Measurements from ENCODE around the gene CCNY.
A peak's percentile ranks its signal among the peaks of the same experiment; 100 is the strongest.

CCNY gene

GRCh38 chr10:35567951-35568350 is 231.6 kb downstream of the CCNY start:
- H3K4me3 ChIP-seq (ENCODE audit: low read depth, low read length), result no peak overlapping the region
- DNase-seq (ENCODE audit: low read depth), result peak; percentile 23
- no peak for TF ChIP-seq CTCF (conservative IDR thresholded peaks at IDR 0.05; ENCODE audit: low read depth, low read length)

- H3K4me3 ChIP-seq (ENCODE audit: low read depth, low read length), result no peak overlapping the region
- DNase-seq (ENCODE audit: low read depth), result no peak
- TF ChIP-seq CTCF (conservative IDR thresholded peaks at IDR 0.05; ENCODE audit: low read depth, low read length), result no peak
Measured at GRCh38 chr10:35568483-35569015, 232.2 kb downstream of the CCNY start.

GRCh38 chr10:35569111-35569707 is 232.9 kb downstream of the CCNY start:
- DNase-seq (ENCODE audit: low read depth), result no peak
- H3K4me3 ChIP-seq (ENCODE audit: low read depth, low read length), result no peak overlapping the region
- TF ChIP-seq CTCF (conservative IDR thresholded peaks at IDR 0.05; ENCODE audit: low read depth, low read length), result no peak

GRCh38 chr10:35569836-35570235 is 233.5 kb downstream of the CCNY start:
- TF ChIP-seq CTCF (conservative IDR thresholded peaks at IDR 0.05; ENCODE audit: low read depth, low read length), result no peak
- H3K4me3 ChIP-seq (ENCODE audit: low read depth, low read length), result no peak overlapping the region
- DNase-seq (ENCODE audit: low read depth), result no peak

- no peak for DNase-seq (ENCODE audit: low read depth)
- TF ChIP-seq CTCF (conservative IDR thresholded peaks at IDR 0.05; ENCODE audit: low read depth, low read length), result no peak
- no peak overlapping the region for H3K4me3 ChIP-seq (ENCODE audit: low read depth, low read length)
Measured at GRCh38 chr10:35570397-35570796, 234.1 kb downstream of the CCNY start.

GRCh38 chr10:35572583-35572982 is 236.3 kb downstream of the CCNY start:
- no peak for TF ChIP-seq CTCF (conservative IDR thresholded peaks at IDR 0.05; ENCODE audit: low read depth, low read length)
- H3K4me3 ChIP-seq (ENCODE audit: low read depth, low read length), result no peak overlapping the region
- DNase-seq (ENCODE audit: low read depth), result peak; percentile 40

GRCh38 chr10:35573796-35574195 is 237.5 kb downstream of the CCNY start:
- TF ChIP-seq CTCF (conservative IDR thresholded peaks at IDR 0.05; ENCODE audit: low read depth, low read length), result no peak
- no peak for DNase-seq (ENCODE audit: low read depth)
- no peak overlapping the region for H3K4me3 ChIP-seq (ENCODE audit: low read depth, low read length)

Data from choroid plexus epithelial cell (primary cell).